ENCODE results near the gene HRC. TPM values are rescaled to one million over a fixed set of nuclear protein-coding genes. Genes with fewer than 3 reads are reported as not detected.

The HRC gene
- total RNA-seq, 1 donor from 2014 or later: 1.8 TPM

- ATAC-seq: peak; percentile 12 to 25
- Histone ChIP-seq H3K4me3 (no peak overlapping the region), H3K36me3 (no peaks in the 10 kb centered on the region), H3K4me1 (peaks cover 13% of the 10 kb centered on the region), H3K9me3 (no peaks in the 10 kb centered on the region), H3K27ac (no peak overlapping the region), H3K27me3 (ENCODE audit: low read depth) (no peaks in the 10 kb centered on the region)
- TF ChIP-seq, protein P1, sequence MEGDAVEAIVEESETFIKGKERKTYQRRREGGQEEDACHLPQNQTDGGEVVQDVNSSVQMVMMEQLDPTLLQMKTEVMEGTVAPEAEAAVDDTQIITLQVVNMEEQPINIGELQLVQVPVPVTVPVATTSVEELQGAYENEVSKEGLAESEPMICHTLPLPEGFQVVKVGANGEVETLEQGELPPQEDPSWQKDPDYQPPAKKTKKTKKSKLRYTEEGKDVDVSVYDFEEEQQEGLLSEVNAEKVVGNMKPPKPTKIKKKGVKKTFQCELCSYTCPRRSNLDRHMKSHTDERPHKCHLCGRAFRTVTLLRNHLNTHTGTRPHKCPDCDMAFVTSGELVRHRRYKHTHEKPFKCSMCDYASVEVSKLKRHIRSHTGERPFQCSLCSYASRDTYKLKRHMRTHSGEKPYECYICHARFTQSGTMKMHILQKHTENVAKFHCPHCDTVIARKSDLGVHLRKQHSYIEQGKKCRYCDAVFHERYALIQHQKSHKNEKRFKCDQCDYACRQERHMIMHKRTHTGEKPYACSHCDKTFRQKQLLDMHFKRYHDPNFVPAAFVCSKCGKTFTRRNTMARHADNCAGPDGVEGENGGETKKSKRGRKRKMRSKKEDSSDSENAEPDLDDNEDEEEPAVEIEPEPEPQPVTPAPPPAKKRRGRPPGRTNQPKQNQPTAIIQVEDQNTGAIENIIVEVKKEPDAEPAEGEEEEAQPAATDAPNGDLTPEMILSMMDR (IDR thresholded peaks at IDR 0.05): no peak
- intact Hi-C loops (cut with DNase I): no loop called here
- no peak for DNase-seq
These were observed 18.4 kb downstream of the HRC start for GRCh38 chr19:49136771-49137171.

GRCh38 chr19:49135686-49136085 lies 19.5 kb downstream of the HRC start:
- intact Hi-C loops (cut with DNase I): no loop called here
- Histone ChIP-seq H3K27ac (no peak overlapping the region), H3K27me3 (ENCODE audit: low read depth) (no peaks in the 10 kb centered on the region), H3K4me1 (peaks cover 13% of the 10 kb centered on the region), H3K9me3 (no peaks in the 10 kb centered on the region), H3K36me3 (no peaks in the 10 kb centered on the region), H3K4me3 (no peak overlapping the region)
- ATAC-seq (no peak), DNase-seq (no peak)
- TF ChIP-seq, protein P1 (IDR thresholded peaks at IDR 0.05): no peak

- ATAC-seq: peak; percentile 84 to 88
- Histone ChIP-seq H3K9me3 (no peaks in the 10 kb centered on the region), H3K27me3 (ENCODE audit: low read depth) (no peaks in the 10 kb centered on the region), H3K4me3 (peak overlapping the region; percentile 50), H3K36me3 (no peaks in the 10 kb centered on the region), H3K27ac (no peak overlapping the region), H3K4me1 (peaks cover 15% of the 10 kb centered on the region)
- TF ChIP-seq, protein P1 (IDR thresholded peaks at IDR 0.05): peak; percentile 15
- DNase-seq: peak; percentile 85
- intact Hi-C loops (cut with DNase I): no loop called here
These were observed 21.4 kb downstream of the HRC start for GRCh38 chr19:49133621-49134454.

GRCh38 chr19:49132974-49133609 lies 22.1 kb downstream of the HRC start:
- Histone ChIP-seq H3K9me3 (no peaks in the 10 kb centered on the region), H3K4me1 (peaks cover 22% of the 10 kb centered on the region), H3K36me3 (no peaks in the 10 kb centered on the region), H3K27me3 (ENCODE audit: low read depth) (no peaks in the 10 kb centered on the region), H3K27ac (no peak overlapping the region), H3K4me3 (peak overlapping the region; percentile 50)
- intact Hi-C loops (cut with DNase I): no loop called here
- DNase-seq (peak; percentile 76), ATAC-seq (peak; percentile 58 to 67)
- TF ChIP-seq, protein P1 (IDR thresholded peaks at IDR 0.05): no peak

GRCh38 chr19:49130325-49130724 lies 24.9 kb downstream of the HRC start:
- intact Hi-C loops (cut with DNase I): no loop called here
- ATAC-seq (no peak), DNase-seq (no peak)
- Histone ChIP-seq H3K4me1 (peaks cover 27% of the 10 kb centered on the region), H3K27me3 (ENCODE audit: low read depth) (no peaks in the 10 kb centered on the region), H3K4me3 (no peak overlapping the region), H3K27ac (no peak overlapping the region), H3K9me3 (no peaks in the 10 kb centered on the region), H3K36me3 (no peaks in the 10 kb centered on the region)
- TF ChIP-seq, protein P1 (IDR thresholded peaks at IDR 0.05): no peak

Measured in lower lobe of right lung (tissue), 2 donors.